GM18867 (cell line): ENCODE results near the gene LIN7A.
"Not testable (repeated sequence)": the region's sequence is repeated elsewhere in the genome, so short reads cannot be mapped to it uniquely, and the experiment has no call there.

Source experiments
- ATAC-seq: cut with Tn5 transposase; IDR thresholded peaks from one replicate; pipeline ENCODE4 v1.9.1; 2021; ENCODE audit warnings: mild to moderate bottlenecking, moderate library complexity; ENCODE audit not compliant: unreplicated experiment

The LIN7A gene

GRCh38 chr12:80814453-80814852 lies 123.3 kb downstream of the LIN7A start:
- ATAC-seq = no peak

GRCh38 chr12:80813820-80814219 lies 123.9 kb downstream of the LIN7A start:
- peak; percentile 42 for ATAC-seq

- ATAC-seq = peak; percentile 32
Observed at GRCh38 chr12:80811957-80812708, 125.6 kb downstream of the LIN7A start.

GRCh38 chr12:80810874-80811273 lies 126.9 kb downstream of the LIN7A start:
- ATAC-seq = no peak

- peak; percentile 89 for ATAC-seq
Observed at GRCh38 chr12:80807640-80808288, 130.0 kb downstream of the LIN7A start.

- ATAC-seq = no peak
Observed at GRCh38 chr12:80805106-80805505, 132.6 kb downstream of the LIN7A start.

- peak; percentile 90 for ATAC-seq
Observed at GRCh38 chr12:80802652-80803400, 134.9 kb downstream of the LIN7A start.

- no peak for ATAC-seq
Observed at GRCh38 chr12:80798281-80798680, 139.5 kb downstream of the LIN7A start.

GRCh38 chr12:80794551-80794950 lies 143.2 kb downstream of the LIN7A start:
- ATAC-seq = no peak

- no peak for ATAC-seq
Observed at GRCh38 chr12:80792861-80793260, 144.9 kb downstream of the LIN7A start.

- ATAC-seq = no peak
Observed at GRCh38 chr12:80791863-80792262, 145.9 kb downstream of the LIN7A start.

GRCh38 chr12:80788407-80788806 lies 149.3 kb downstream of the LIN7A start:
- not testable (repeated sequence) for ATAC-seq

GRCh38 chr12:80782963-80783470 lies 154.7 kb downstream of the LIN7A start:
- ATAC-seq = not testable (repeated sequence)

- no peak for ATAC-seq
Observed at GRCh38 chr12:80781313-80781712, 156.4 kb downstream of the LIN7A start.

- ATAC-seq = no peak
Observed at GRCh38 chr12:80780746-80781145, 157.0 kb downstream of the LIN7A start.

- ATAC-seq = peak; percentile 96
Observed at GRCh38 chr12:80778005-80778541, 159.7 kb downstream of the LIN7A start.

- ATAC-seq = peak; percentile 1
Observed at GRCh38 chr12:80777587-80777986, 160.1 kb downstream of the LIN7A start.

GRCh38 chr12:80776706-80777105 lies 161.0 kb downstream of the LIN7A start:
- ATAC-seq = no peak

GRCh38 chr12:80770958-80771357 lies 166.8 kb downstream of the LIN7A start:
- no peak for ATAC-seq

- no peak for ATAC-seq
Observed at GRCh38 chr12:80769553-80770140, 168.1 kb downstream of the LIN7A start.

GRCh38 chr12:80766897-80767296 lies 170.8 kb downstream of the LIN7A start:
- ATAC-seq = peak; percentile 99
